T-helper 1 cell treated with Interleukin-12 subunit alpha and Interleukin-12 subunit beta and Interleukin-4 antibody, amounts not matched to agents 30 μg/mL and 1 μg/mL, for 36 hours (primary cell): ENCODE measurements around the gene DDO.

Source experiments
- H3K27ac Mint-ChIP-seq: one replicate; pipeline ENCODE4 v1.8.0; 2021; ENCODE audit warnings: mild to moderate bottlenecking, mixed read lengths
- H3K27me3 Mint-ChIP-seq: one replicate; pipeline ENCODE4 v1.8.0; 2021; ENCODE audit warnings: low read depth, mixed read lengths
- H3K36me3 Mint-ChIP-seq: one replicate; pipeline ENCODE4 v1.8.0; 2021; ENCODE audit warnings: low read depth, mixed read lengths
- H3K4me1 Mint-ChIP-seq: one replicate; pipeline ENCODE4 v1.8.0; 2021; ENCODE audit warnings: low read depth, mixed read lengths
- H3K4me3 Mint-ChIP-seq: one replicate; pipeline ENCODE4 v1.8.0; 2021; ENCODE audit warnings: mild to moderate bottlenecking, moderate library complexity, mixed read lengths
- H3K9me3 Mint-ChIP-seq: one replicate; pipeline ENCODE4 v1.8.0; 2021; ENCODE audit warnings: mixed read lengths

DDO gene

DNA sequence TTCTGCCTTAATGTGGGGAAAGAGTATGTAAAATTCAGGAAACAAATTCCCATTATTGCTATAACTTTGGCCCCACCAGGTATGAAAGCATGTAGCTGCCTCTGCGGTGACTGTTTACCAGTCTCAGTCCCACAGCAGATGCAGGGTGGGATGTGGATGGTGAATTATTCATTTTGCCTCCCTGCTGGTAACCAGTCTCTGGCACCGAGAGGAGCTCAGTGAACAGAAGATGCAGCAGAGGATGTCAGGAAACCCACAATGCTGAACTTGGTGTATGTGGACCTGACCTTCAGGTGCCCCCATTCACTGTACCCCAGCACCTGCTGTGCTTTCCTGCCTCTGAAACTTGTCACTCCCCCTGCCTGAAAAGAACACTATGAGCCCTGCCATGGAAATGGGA is 48.4 kb downstream of the DDO start:
- H3K4me3 Mint-ChIP-seq = no peak overlapping the region
- no peaks in the 10 kb centered on the region for H3K36me3 Mint-ChIP-seq
- no peak overlapping the region for H3K27ac Mint-ChIP-seq
- no peaks in the 10 kb centered on the region for H3K9me3 Mint-ChIP-seq
- peaks cover 22% of the 10 kb centered on the region for H3K27me3 Mint-ChIP-seq
- peaks cover 3% of the 10 kb centered on the region for H3K4me1 Mint-ChIP-seq

GRCh38 chr6:110366256-110366655 is 49.1 kb downstream of the DDO start:
- Mint-ChIP-seq H3K9me3 (no peaks in the 10 kb centered on the region), H3K4me1 (peaks cover 3% of the 10 kb centered on the region), H3K36me3 (no peaks in the 10 kb centered on the region), H3K27ac (no peak overlapping the region), H3K4me3 (no peak overlapping the region), H3K27me3 (peaks cover 21% of the 10 kb centered on the region)

DNA sequence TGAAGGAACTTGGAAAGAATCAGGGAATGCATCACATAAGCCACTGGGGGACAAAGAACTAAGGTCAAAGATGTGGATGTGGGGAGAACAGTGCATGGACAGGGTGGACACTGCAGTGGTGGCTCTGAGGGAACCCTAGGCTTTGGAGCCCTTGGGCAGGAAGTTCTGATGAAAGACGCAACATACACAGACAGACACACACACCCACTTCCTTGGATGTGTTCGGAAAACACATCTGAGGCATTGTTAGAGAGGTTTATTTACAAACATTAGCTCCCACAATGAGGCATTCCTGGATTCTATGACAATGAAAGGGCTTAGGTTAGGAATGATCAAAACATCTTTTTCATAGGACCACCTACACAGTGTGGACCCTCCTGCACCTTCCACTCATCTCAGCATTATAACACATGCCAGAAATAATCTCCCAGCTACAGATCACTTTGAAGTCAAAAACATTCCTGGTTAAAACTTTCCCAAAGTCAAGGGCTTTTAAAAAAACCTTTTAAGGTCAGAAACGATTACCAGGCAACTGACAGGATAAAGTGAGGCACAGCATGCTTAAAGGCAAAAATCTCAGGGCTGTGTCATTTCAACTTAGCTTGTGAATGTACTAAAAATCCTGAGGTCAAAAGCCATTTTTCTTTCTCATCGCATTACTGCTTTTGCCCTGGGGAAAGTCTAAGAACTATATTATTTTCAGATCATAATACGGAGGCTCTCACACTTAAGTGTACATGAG is 50.8 kb downstream of the DDO start:
- Mint-ChIP-seq H3K27ac (no peak overlapping the region), H3K4me3 (no peak overlapping the region), H3K36me3 (no peaks in the 10 kb centered on the region), H3K9me3 (no peaks in the 10 kb centered on the region), H3K27me3 (peaks cover 30% of the 10 kb centered on the region), H3K4me1 (peaks cover 3% of the 10 kb centered on the region)

GRCh38 chr6:110363748-110364147 is 51.6 kb downstream of the DDO start:
- H3K36me3 Mint-ChIP-seq = no peaks in the 10 kb centered on the region
- H3K4me3 Mint-ChIP-seq = no peak overlapping the region
- no peak overlapping the region for H3K27ac Mint-ChIP-seq
- H3K27me3 Mint-ChIP-seq = peaks cover 35% of the 10 kb centered on the region
- H3K9me3 Mint-ChIP-seq = no peaks in the 10 kb centered on the region
- peaks cover 3% of the 10 kb centered on the region for H3K4me1 Mint-ChIP-seq

DNA sequence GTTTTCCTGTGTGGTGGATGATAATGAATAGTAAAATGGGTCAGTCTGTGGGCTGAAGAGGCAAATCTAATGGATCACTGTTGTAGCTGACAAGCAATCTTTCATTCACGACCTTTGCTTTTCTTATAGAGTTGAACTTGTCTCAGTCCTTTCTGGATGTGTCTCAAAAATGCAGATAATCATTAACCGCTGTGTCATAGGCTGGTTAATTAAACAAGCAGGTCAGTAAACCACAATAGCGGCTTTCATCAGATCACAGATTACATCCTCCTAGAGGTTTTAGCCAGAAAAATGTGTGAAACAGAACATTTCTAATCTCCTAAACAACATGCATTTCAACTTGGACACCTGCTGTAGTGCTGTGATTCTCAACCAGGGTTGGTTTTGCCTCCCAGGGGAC is 54.7 kb downstream of the DDO start:
- H3K27ac Mint-ChIP-seq = no peak overlapping the region
- H3K27me3 Mint-ChIP-seq = peaks cover 55% of the 10 kb centered on the region
- no peaks in the 10 kb centered on the region for H3K9me3 Mint-ChIP-seq
- no peak overlapping the region for H3K4me3 Mint-ChIP-seq
- H3K4me1 Mint-ChIP-seq = peaks cover 4% of the 10 kb centered on the region
- H3K36me3 Mint-ChIP-seq = no peaks in the 10 kb centered on the region

GRCh38 chr6:110359556-110359955 is 55.8 kb downstream of the DDO start:
- Mint-ChIP-seq H3K4me3 (no peak overlapping the region), H3K9me3 (no peaks in the 10 kb centered on the region), H3K27ac (no peak overlapping the region)

DNA sequence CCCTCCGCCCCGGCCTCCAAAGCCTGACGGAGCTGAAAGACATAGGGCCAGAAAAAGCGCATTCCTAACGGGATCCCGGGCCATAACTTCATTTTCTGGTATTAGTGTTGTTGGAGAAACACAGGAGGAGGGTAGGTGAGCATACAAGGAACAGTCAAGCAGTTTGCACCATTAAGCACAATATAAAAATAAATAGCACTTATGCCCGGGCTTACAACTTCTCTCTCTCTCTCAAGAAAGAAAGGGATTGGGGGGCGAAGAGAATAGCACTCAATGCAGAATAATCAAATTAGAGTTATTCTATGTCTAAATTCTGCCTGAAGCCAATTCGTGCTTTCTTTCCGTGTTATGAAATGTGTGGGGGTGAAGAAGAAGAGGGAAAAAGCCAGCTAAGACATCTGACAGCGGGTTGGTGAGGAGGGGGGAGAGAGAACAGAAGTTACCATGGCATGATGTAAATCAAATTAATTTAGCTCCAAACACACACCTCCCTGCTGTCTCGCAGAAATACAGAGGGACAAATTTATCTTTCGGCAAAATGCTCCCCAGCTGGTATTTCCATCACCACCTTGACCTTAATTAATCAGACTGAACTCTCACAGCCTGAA is 56.7 kb downstream of the DDO start:
- H3K4me3 Mint-ChIP-seq = no peak overlapping the region
- no peaks in the 10 kb centered on the region for H3K36me3 Mint-ChIP-seq
- H3K27ac Mint-ChIP-seq = no peak overlapping the region
- H3K4me1 Mint-ChIP-seq = peaks cover 4% of the 10 kb centered on the region
- H3K27me3 Mint-ChIP-seq = peaks cover 62% of the 10 kb centered on the region
- H3K9me3 Mint-ChIP-seq = no peaks in the 10 kb centered on the region

More at GRCh38 chr6:110359556-110359955, 55.8 kb downstream of the DDO start:
- H3K27me3 Mint-ChIP-seq = peaks cover 60% of the 10 kb centered on the region
- peaks cover 4% of the 10 kb centered on the region for H3K4me1 Mint-ChIP-seq
- H3K36me3 Mint-ChIP-seq = no peaks in the 10 kb centered on the region

GRCh38 chr6:110357664-110358552 is 57.5 kb downstream of the DDO start, which contains the start of gene METTL24:
Gene METTL24 (minus strand): TSS chr6:110358349. CDS start chr6:110358272, 77 bp downstream.
- H3K27ac Mint-ChIP-seq = no peak within 1 kb of the TSS
- H3K4me1 Mint-ChIP-seq = peaks cover 4% of the 10 kb centered on the region
- peak within 1 kb of the TSS; percentile 65 for H3K4me3 Mint-ChIP-seq
- peaks cover 69% of the 10 kb centered on the region for H3K27me3 Mint-ChIP-seq
- no peaks in the 10 kb centered on the region for H3K36me3 Mint-ChIP-seq
- no peaks in the 10 kb centered on the region for H3K9me3 Mint-ChIP-seq

- no peaks in the 10 kb centered on the region for H3K36me3 Mint-ChIP-seq
- peaks cover 69% of the 10 kb centered on the region for H3K27me3 Mint-ChIP-seq
Observed at GRCh38 chr6:110357298-110357663, 58.1 kb downstream of the DDO start.

DNA sequence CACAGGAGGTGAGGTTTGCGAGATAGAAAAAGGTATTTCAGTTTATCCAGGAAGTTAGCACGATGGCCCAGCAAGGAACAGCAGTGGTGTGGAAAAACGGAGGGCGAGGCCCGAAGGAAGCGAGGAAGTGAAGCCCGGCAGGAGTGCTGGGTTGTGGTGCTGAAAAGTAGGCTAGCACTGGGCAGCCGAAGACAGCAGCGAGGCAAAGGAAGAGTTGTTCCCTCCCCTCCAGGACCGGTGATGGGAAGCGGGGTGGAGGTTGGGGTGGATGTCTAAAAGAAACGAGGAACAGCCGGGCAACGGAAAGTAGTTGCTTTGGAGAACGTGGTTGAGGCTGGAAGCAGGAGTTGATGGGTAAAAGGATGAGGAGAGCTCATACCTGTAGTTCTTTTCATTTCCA is 58.6 kb downstream of the DDO start:
- Mint-ChIP-seq H3K36me3 (no peaks in the 10 kb centered on the region), H3K9me3 (no peaks in the 10 kb centered on the region), H3K27me3 (peaks cover 69% of the 10 kb centered on the region), H3K27ac (no peak overlapping the region), H3K4me1 (peaks cover 4% of the 10 kb centered on the region), H3K4me3 (peak overlapping the region; percentile 16)

More at GRCh38 chr6:110357298-110357663, 58.1 kb downstream of the DDO start:
- H3K27ac Mint-ChIP-seq = no peak overlapping the region
- H3K4me1 Mint-ChIP-seq = peaks cover 4% of the 10 kb centered on the region
- H3K9me3 Mint-ChIP-seq = no peaks in the 10 kb centered on the region
- H3K4me3 Mint-ChIP-seq = peak overlapping the region; percentile 65

DNA sequence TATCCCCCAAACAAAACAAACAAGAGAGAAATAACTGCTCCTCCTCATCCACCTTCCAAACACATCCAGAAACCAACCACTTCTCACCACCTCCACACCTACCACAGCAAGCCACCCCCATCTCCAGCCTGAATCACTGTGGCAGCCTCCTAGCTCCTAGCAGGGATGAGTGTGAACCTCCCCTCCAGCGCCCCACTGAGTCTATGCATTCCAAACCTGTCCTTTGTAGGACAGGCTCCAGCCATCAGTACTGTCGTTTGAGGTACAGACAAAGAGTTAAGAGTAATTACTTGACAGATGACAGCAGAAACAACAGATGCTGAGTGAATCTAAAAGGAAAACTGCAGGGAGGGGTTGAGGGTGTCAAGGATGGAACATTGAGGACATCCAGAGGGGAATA is 59.6 kb downstream of the DDO start:
- Mint-ChIP-seq H3K4me3 (no peak overlapping the region), H3K36me3 (no peaks in the 10 kb centered on the region), H3K27ac (no peak overlapping the region), H3K27me3 (peaks cover 59% of the 10 kb centered on the region), H3K9me3 (no peaks in the 10 kb centered on the region), H3K4me1 (peaks cover 4% of the 10 kb centered on the region)

- Mint-ChIP-seq H3K36me3 (no peaks in the 10 kb centered on the region), H3K27me3 (peaks cover 52% of the 10 kb centered on the region), H3K9me3 (no peaks in the 10 kb centered on the region), H3K4me1 (peaks cover 4% of the 10 kb centered on the region), H3K27ac (no peak overlapping the region), H3K4me3 (no peak overlapping the region)
Observed at GRCh38 chr6:110355022-110355421, 60.4 kb downstream of the DDO start.

DNA sequence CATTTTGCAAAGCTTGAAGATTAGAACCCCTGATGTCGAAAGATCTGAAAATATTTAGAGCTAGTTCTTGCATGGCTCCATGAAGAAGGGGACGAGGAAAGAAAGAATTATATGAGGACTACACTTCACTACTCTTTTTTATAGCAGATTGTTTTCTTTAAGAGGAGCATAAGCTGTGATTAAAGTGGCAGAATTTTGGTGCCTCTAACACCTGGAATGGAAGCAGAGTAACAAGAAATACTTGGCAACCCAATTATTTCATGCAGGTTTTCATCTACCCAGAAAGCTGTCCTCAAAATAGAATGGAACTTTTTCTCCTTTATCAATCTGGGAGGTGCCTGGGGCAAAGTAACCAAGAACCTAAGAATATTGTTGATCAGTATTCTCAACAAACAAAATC is 61.2 kb downstream of the DDO start:
- peaks cover 45% of the 10 kb centered on the region for H3K27me3 Mint-ChIP-seq
- H3K4me1 Mint-ChIP-seq = peaks cover 4% of the 10 kb centered on the region
- H3K27ac Mint-ChIP-seq = no peak overlapping the region
- no peaks in the 10 kb centered on the region for H3K9me3 Mint-ChIP-seq
- no peaks in the 10 kb centered on the region for H3K36me3 Mint-ChIP-seq
- H3K4me3 Mint-ChIP-seq = no peak overlapping the region

DNA sequence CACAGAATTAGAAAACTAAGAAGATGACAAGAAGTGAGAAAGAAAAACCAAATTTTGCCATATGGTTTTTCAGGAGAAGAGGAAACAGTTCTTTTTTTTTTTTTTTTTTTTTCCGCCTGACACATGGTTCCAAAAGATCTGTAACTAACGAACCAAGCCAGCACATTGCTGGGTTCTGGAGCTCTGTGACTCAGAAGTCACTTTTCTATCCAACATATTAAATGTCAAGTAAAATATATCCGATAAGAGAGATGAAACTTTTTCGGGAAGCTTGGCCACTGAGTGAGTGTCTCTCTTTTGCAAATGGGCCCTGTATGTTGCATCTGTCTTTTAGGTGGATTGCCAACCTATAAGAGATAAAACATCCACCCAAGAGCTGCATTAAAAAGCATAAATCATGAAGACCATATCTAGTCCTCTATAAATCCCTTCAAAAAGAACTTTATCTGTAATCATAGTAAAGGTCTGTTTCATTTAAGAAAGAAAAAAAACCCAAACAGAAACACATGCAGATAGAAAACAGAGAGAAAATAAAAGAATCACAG is 61.8 kb downstream of the DDO start:
- Mint-ChIP-seq H3K9me3 (no peaks in the 10 kb centered on the region), H3K4me1 (peaks cover 4% of the 10 kb centered on the region), H3K27me3 (peaks cover 39% of the 10 kb centered on the region), H3K36me3 (no peaks in the 10 kb centered on the region), H3K27ac (no peak overlapping the region), H3K4me3 (no peak overlapping the region)
